IMR-90 (cell line): ENCODE results near the gene CDK7. TPM values are rescaled to one million over a fixed set of nuclear protein-coding genes. Genes with fewer than 3 reads are reported as not detected.

ENCODE experiments used
- ATAC-seq: fragments of 200-7000 bp; cut with Tn5 transposase; 2 replicates; pipeline ENCODE4 v1.9.1; 2020; ENCODE audit warnings: low read depth, mild to moderate bottlenecking, moderate library complexity
- BruUV-seq: library from RNA; stranded (reverse); fragments of 400-500 nt; replicated peaks from 2 replicates; lab custom pipeline; 2021; lab: Mats Ljungman, UMichigan
- CTCF ChIA-PET: fragments of 300-600 bp; formaldehyde crosslinking; extraction: SDS; loops from one replicate; lab custom pipeline; 2021; ENCODE audit warnings: antibody characterized with exemption; lab: Yijun Ruan, JAX
- POLR2A ChIA-PET: fragments of 300-600 bp; sonication (Branson Sonifier 250); formaldehyde crosslinking; loops from one replicate; lab custom pipeline; 2022; ENCODE audit warnings: antibody characterized with exemption; ENCODE audit not compliant: unreplicated experiment; lab: Charles Lee
- DNase-seq: peaks from one replicate; pipeline ENCODE4 v3.0.0; 2013
- H2AFZ ChIP-seq: replicated peaks from 2 replicates; pipeline ENCODE3; 2013; ENCODE audit warnings: low read length, mild to moderate bottlenecking; ENCODE audit not compliant: poor library complexity
- H2AK5ac ChIP-seq: 2 replicates; pipeline ENCODE4 v1.6.1; 2013; ENCODE audit warnings: low read depth, low read length, inconsistent platforms
- H2AK9ac ChIP-seq: replicated peaks from 2 replicates; pipeline ENCODE3; 2013; ENCODE audit warnings: mild to moderate bottlenecking, low read depth, low read length, moderate library complexity; ENCODE audit not compliant: poor library complexity
- H2BK120ac ChIP-seq: 2 replicates; pipeline ENCODE4 v1.6.1; 2013; ENCODE audit warnings: low read depth, low read length, inconsistent platforms
- H2BK15ac ChIP-seq: 3 replicates; pipeline ENCODE4 v1.6.1; 2013; ENCODE audit warnings: low read depth, low read length, inconsistent platforms
- H2BK20ac ChIP-seq: 2 replicates; pipeline ENCODE4 v1.6.1; 2013; ENCODE audit warnings: low read depth, mild to moderate bottlenecking, inconsistent platforms, low read length, moderate library complexity
- H2BK5ac ChIP-seq: 2 replicates; pipeline ENCODE4 v1.6.1; 2013; ENCODE audit warnings: mild to moderate bottlenecking, low read depth, low read length, inconsistent platforms; ENCODE audit not compliant: poor library complexity, severe bottlenecking
- H3K14ac ChIP-seq: replicated peaks from 2 replicates; pipeline ENCODE4 v1.6.1; 2013; ENCODE audit warnings: low read depth, low read length, inconsistent platforms
- H3K18ac ChIP-seq: 2 replicates; pipeline ENCODE4 v1.6.1; 2013; ENCODE audit warnings: low read depth, low read length, control low read depth
- H3K23ac ChIP-seq: 2 replicates; pipeline ENCODE4 v1.6.1; 2013; ENCODE audit warnings: low read depth, low read length, inconsistent platforms
- H3K27ac ChIP-seq: 2 replicates; pipeline ENCODE4 v1.5.1; 2013; ENCODE audit warnings: mild to moderate bottlenecking, control low read depth, low read length; ENCODE audit not compliant: insufficient read depth
- H3K27me3 ChIP-seq: 2 replicates; pipeline ENCODE4 v1.6.1; 2013; ENCODE audit warnings: low read length; ENCODE audit not compliant: control insufficient read depth, insufficient read depth
- H3K36me3 ChIP-seq: 2 replicates; pipeline ENCODE4 v1.6.1; 2013; ENCODE audit warnings: low read length, mixed read lengths; ENCODE audit not compliant: control insufficient read depth, insufficient read depth
- H3K4ac ChIP-seq: 2 replicates; pipeline ENCODE4 v1.6.1; 2013; ENCODE audit warnings: low read depth, low read length, inconsistent platforms
- H3K4me1 ChIP-seq: 2 replicates; pipeline ENCODE4 v1.6.1; 2013; ENCODE audit warnings: low read length, mixed read lengths; ENCODE audit not compliant: control insufficient read depth, insufficient read depth
- H3K4me2 ChIP-seq: 2 replicates; pipeline ENCODE4 v1.6.1; 2013; ENCODE audit warnings: low read depth, mild to moderate bottlenecking, control low read depth, low read length, moderate library complexity
- H3K4me3 ChIP-seq: 2 replicates; pipeline ENCODE4 v1.5.1; 2013; ENCODE audit warnings: low read depth, mild to moderate bottlenecking, control low read depth, low read length, moderate library complexity; ENCODE audit not compliant: insufficient read depth
- H3K56ac ChIP-seq: 2 replicates; pipeline ENCODE4 v1.6.1; 2013; ENCODE audit warnings: low read length, inconsistent platforms; ENCODE audit not compliant: insufficient read depth; ENCODE audit errors: extremely low read depth
- H3K79me1 ChIP-seq, 2 experiments: 2 replicates each; pipeline ENCODE4 v1.6.1; 2013; ENCODE audit warnings: low read length in 2 of 2, inconsistent platforms in 1 of 2, low read depth in 1 of 2
- H3K9ac ChIP-seq: 2 replicates; pipeline ENCODE4 v1.6.1; 2013; ENCODE audit warnings: low read depth, low read length, control low read depth
- H3K9me1 ChIP-seq: 2 replicates; pipeline ENCODE4 v1.6.1; 2013; ENCODE audit warnings: low read length, inconsistent platforms; ENCODE audit not compliant: insufficient read depth
- H3K9me3 ChIP-seq: 2 replicates; pipeline ENCODE4 v1.6.1; 2013; ENCODE audit warnings: low read length; ENCODE audit not compliant: control insufficient read depth, insufficient read depth
- H4K20me1 ChIP-seq: 2 replicates; pipeline ENCODE4 v1.6.1; 2013; ENCODE audit warnings: low read length, inconsistent platforms; ENCODE audit not compliant: insufficient read depth
- H4K5ac ChIP-seq: 2 replicates; pipeline ENCODE4 v1.6.1; 2013; ENCODE audit warnings: mild to moderate bottlenecking, low read depth, low read length, control low read depth
- H4K8ac ChIP-seq, 2 experiments: 2 replicates each; pipeline ENCODE4 v1.6.1; 2013; ENCODE audit warnings: low read depth in 2 of 2, low read length in 2 of 2, control low read depth in 1 of 2, inconsistent platforms in 1 of 2
- H4K91ac ChIP-seq: 2 replicates; pipeline ENCODE4 v1.6.1; 2013; ENCODE audit warnings: low read depth, low read length, inconsistent platforms; ENCODE audit not compliant: insufficient read depth
- CEBPB ChIP-seq: IDR thresholded peaks from 2 replicates; pipeline ENCODE4 v1.6.1; 2012; ENCODE audit warnings: low read depth, low read length, improper control_type of control experiment
- CHD1 ChIP-seq: IDR thresholded peaks from 2 replicates; pipeline ENCODE4 v1.6.1; 2012; ENCODE audit warnings: low read depth, low read length, improper control_type of control experiment
- FOS ChIP-seq: fragments of 150-350 bp; IDR thresholded peaks from 2 replicates; pipeline ENCODE4 v1.6.1; 2016; ENCODE audit warnings: low read depth, low read length
- MAFK ChIP-seq: IDR thresholded peaks from 2 replicates; pipeline ENCODE4 v1.6.1; 2012; ENCODE audit warnings: low read depth, low read length, improper control_type of control experiment
- MAZ ChIP-seq: IDR thresholded peaks from 2 replicates; pipeline ENCODE4 v1.6.1; 2012; ENCODE audit warnings: low read depth, mild to moderate bottlenecking, low read length, improper control_type of control experiment, moderate library complexity, borderline replicate concordance
- NFE2L2 ChIP-seq: fragments of 150-350 bp; IDR thresholded peaks from 2 replicates; pipeline ENCODE4 v1.6.1; 2016; ENCODE audit warnings: low read depth, mild to moderate bottlenecking, low read length
- POLR2A ChIP-seq: IDR thresholded peaks from 2 replicates; pipeline ENCODE4 v1.6.1; 2012; ENCODE audit warnings: mild to moderate bottlenecking, low read depth, low read length
- RAD21 ChIP-seq: IDR thresholded peaks from 2 replicates; pipeline ENCODE4 v1.6.1; 2012; ENCODE audit warnings: low read length, improper control_type of control experiment
- SMC3 ChIP-seq: fragments of 150-350 bp; IDR thresholded peaks from 2 replicates; pipeline ENCODE4 v1.6.1; 2016; ENCODE audit warnings: low read depth, mild to moderate bottlenecking, antibody characterized with exemption, low read length, moderate library complexity
- WGBS, 2 experiments: methylation state at CpG; one replicate each; pipeline versions ENCODE4 v1.1.5 to v1.1.7; 2013; ENCODE audit warnings: missing lambda C conversion rate in 2 of 2; ENCODE audit not compliant: insufficient read length in 1 of 2; ENCODE audit errors: extremely low coverage in 2 of 2; 5-methylcytosine and 5-hydroxymethylcytosine counted together
- dilution Hi-C: fragments of 300-500 bp; cut with HindIII; formaldehyde crosslinking; loops from one replicate; pipeline ENCODE4 v1.14.3; 2018; ENCODE audit warnings: low sequenced_read_pairs; ENCODE audit not compliant: unreplicated experiment
- in situ Hi-C: fragments of 300-500 bp; cut with MboI; formaldehyde crosslinking; loops from 3 replicates; pipeline ENCODE4 v1.14.3; 2019; ENCODE audit warnings: low sequenced_read_pairs, inconsistent platforms, mixed read lengths
- intact Hi-C: fragments of 100-400 bp; cut with micrococcal nuclease; formaldehyde crosslinking; loops from 2 replicates; pipeline ENCODE4 v1.10.0; 2022
- polyA plus RNA-seq, 3 experiments: library from polyadenylated mRNA; depleted of rRNA; stranded (reverse); fragments of >200 nt; gene quantifications; 2 replicates each; pipeline ENCODE4 v1.2.3, GENCODE V29; 2012; ENCODE audit warnings: low replicate concordance in 1 of 3
- total RNA-seq: library from RNA; depleted of rRNA; stranded (reverse); fragments of >200 nt; gene quantifications from 2 replicates; pipeline ENCODE4 v1.2.3, GENCODE V29; 2012

The CDK7 gene
- total and polyA plus RNA-seq, 2 of the 4 experiments (the other 2 are of a cell fraction) = 59.8 to 65.6 TPM

DNA sequence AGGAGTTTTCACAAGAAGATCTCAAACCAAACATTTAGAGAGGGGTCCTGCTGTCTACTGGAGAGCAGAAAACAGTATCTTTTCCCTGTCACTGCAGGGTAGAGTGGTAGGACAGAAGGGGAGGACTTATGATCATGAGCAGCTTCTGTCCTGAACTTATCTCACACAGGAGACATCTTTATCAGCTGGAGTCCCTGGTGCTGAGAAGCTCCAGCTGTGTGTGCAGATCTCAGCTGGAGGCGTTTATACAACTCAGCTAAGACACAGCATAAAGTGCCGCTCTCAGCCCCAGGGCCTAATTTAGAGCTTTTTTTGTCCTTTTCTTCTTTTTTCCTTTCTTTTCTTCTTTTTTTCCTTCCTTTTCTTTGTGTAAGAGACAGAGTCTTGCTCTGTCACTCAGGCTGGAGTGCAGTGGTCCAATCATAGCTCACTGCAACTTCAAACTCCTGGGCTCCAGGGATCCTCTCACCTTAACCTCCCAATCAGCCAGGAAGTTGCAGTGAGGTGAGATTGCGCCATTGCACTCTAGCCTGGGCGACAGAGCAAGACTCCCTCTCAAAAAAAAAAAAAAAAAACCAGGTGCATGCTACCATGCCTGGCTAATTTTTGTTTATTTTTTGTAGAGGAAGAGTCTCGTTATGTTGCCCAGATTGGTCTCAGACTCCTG, 66.0 kb downstream of the CDK7 start:
- TF ChIP-seq MAFK (no peak), MAZ (no peak), CEBPB (no peak), FOS (no peak), POLR2A (no peak), CHD1 (no peak), NFE2L2 (no peak), SMC3 (no peak), RAD21 (no peak)
- POLR2A ChIA-PET = interaction anchor here (0.6 kb wide), 1 partner anchor 12 kb away, joined by 4 read pairs; no protein-coding TSS in a partner anchor
- no peak overlapping the region for H4K8ac ChIP-seq
- peaks cover 2% of the 10 kb centered on the region; the same call in 1 of the 2 replicates for H3K36me3 ChIP-seq
- no peak overlapping the region for H3K4me2 ChIP-seq
- no peak overlapping the region for H3K4me3 ChIP-seq
- dilution Hi-C loops (no loop called here), intact Hi-C loops (no loop called here), in situ Hi-C loops (no loop called here)
- no peak overlapping the region for H3K18ac ChIP-seq
- ATAC-seq (peak; percentile 37; the same call in 1 of the 2 replicates), DNase-seq (peak; percentile 4)
- no peak overlapping the region for H2BK20ac ChIP-seq
- H3K27me3 ChIP-seq = no peaks in the 10 kb centered on the region
- 14% methylated on average over 1 of the region's 5 CpGs; no CpG with 5 or more reads in 1 of the 2 experiments for WGBS, 2 experiments
- H3K79me1 ChIP-seq = no peaks in the 10 kb centered on the region
- H2BK5ac ChIP-seq = no peak overlapping the region
- no peak overlapping the region for H2BK15ac ChIP-seq
- BruUV-seq = no TSS peak
- no peak overlapping the region for H4K91ac ChIP-seq
- no peaks in the 10 kb centered on the region for H3K9me1 ChIP-seq
- no peak overlapping the region for H3K27ac ChIP-seq
- no peak overlapping the region for H3K23ac ChIP-seq
- H2BK120ac ChIP-seq = no peak overlapping the region
- no peaks in the 10 kb centered on the region for H3K4me1 ChIP-seq
- H2AK9ac ChIP-seq = no peak overlapping the region
- no peak overlapping the region for H3K14ac ChIP-seq
- no peaks in the 10 kb centered on the region for H4K20me1 ChIP-seq
- no peak overlapping the region for H3K56ac ChIP-seq
- no peak overlapping the region for H3K4ac ChIP-seq
- no peak overlapping the region for H3K9ac ChIP-seq
- H3K9me3 ChIP-seq = no peaks in the 10 kb centered on the region
- CTCF ChIA-PET = no interaction called here
- no peak overlapping the region for H2AK5ac ChIP-seq
- H2AFZ ChIP-seq = no peak overlapping the region
- no peak overlapping the region for H4K5ac ChIP-seq
